ENCODE measurements around the gene LAMA3. TPM values are rescaled to one million over a fixed set of nuclear protein-coding genes. Genes with fewer than 3 reads are reported as not detected.

Gene LAMA3
- polyA plus RNA-seq, 1 of the 3 experiments (the other 2 are of a cell fraction) = 3.5 TPM

GRCh38 chr18:23641937-23642666 lies 47.2 kb upstream of the LAMA3 start:
- Histone ChIP-seq H3K9ac (no peak overlapping the region), H3K27ac (ENCODE audit: low read depth in 2 of 2, low read length in 1 of 2) (no peak overlapping the region), H3K4me2 (no peak overlapping the region), H3K79me2 (ENCODE audit: insufficient read depth) (no peaks in the 10 kb centered on the region), H4K20me1 (ENCODE audit: insufficient read depth) (no peaks in the 10 kb centered on the region), H3K4me3 (ENCODE audit: low read depth in 2 of 2, low read length in 1 of 2) (no peak overlapping the region), H3F3A (replicated peaks; ENCODE audit: insufficient read depth) (no peaks in the 10 kb centered on the region), H3K9me3 (no peaks in the 10 kb centered on the region), H2AFZ (ENCODE audit: low read depth) (no peak overlapping the region), H3K36me3 (replicated peaks in 1 of 2; ENCODE audit: control insufficient read depth in 1 of 2, insufficient read depth in 2 of 2, low read length in 1 of 2) (no peaks in the 10 kb centered on the region), H3K27me3 (ENCODE audit: insufficient read depth) (no peaks in the 10 kb centered on the region), H3K4me1 (ENCODE audit: control insufficient read depth in 1 of 2, insufficient read depth in 2 of 2, low read depth in 1 of 2, low read length in 1 of 2) (no peaks in the 10 kb centered on the region; a peak in 1 of 4 replicates), H3K9me2 (no peaks in the 10 kb centered on the region)
- no peak for DNase-seq
- TF ChIP-seq NFIC (IDR thresholded peaks at IDR 0.05; ENCODE audit: borderline replicate concordance) (no peak), RXRA (IDR thresholded peaks at IDR 0.05; ENCODE audit: borderline replicate concordance, low read depth) (no peak), RFX5 (IDR thresholded peaks at IDR 0.05; ENCODE audit: low read length) (no peak), FOXJ3 (CRISPR knock-in tag; IDR thresholded peaks at IDR 0.05) (no peak), SIN3A (IDR thresholded peaks at IDR 0.05; ENCODE audit: borderline replicate concordance, low read depth, low read length) (no peak), CTCF (IDR thresholded peaks at IDR 0.05) (no peak), GATA2 (CRISPR knock-in tag; IDR thresholded peaks at IDR 0.05) (no peak), YY1 (IDR thresholded peaks at IDR 0.05; ENCODE audit: low read depth) (no peak), ZBTB33 (IDR thresholded peaks at IDR 0.05; ENCODE audit: borderline replicate concordance, low read depth) (no peak), RAD21 (IDR thresholded peaks at IDR 0.05; ENCODE audit: low read length) (no peak), EZH2phosphoT487 (IDR thresholded peaks at IDR 0.05; ENCODE audit: borderline replicate concordance, low read depth) (no peak), RCOR1 (IDR thresholded peaks at IDR 0.05; ENCODE audit: low read length) (no peak), USF1 (IDR thresholded peaks at IDR 0.05; ENCODE audit: borderline replicate concordance, low read depth) (no peak), GABPA (IDR thresholded peaks at IDR 0.05; ENCODE audit: low read depth) (no peak), JUND (IDR thresholded peaks at IDR 0.05) (no peak)
- ChIA-PET POLR2A (no interaction called here), CTCF (interaction anchor here (1.5 to 1.9 kb wide), 2 partner anchors 20 to 60 kb away, joined by 5 to 6 read pairs; no protein-coding TSS in a partner anchor)
- 85% methylated on average over 7 of the region's 11 CpGs for WGBS (ENCODE audit: low lambda C conversion rate)

Data from SK-N-SH (cell line).